CD4-positive, alpha-beta memory T cell (primary cell): ENCODE measurements around the gene WDR81. TPM values are rescaled to one million over a fixed set of nuclear protein-coding genes. Genes with fewer than 3 reads are reported as not detected.

ENCODE experiments used
- CTCF ChIA-PET: fragments of 350-600 bp; sonication (Branson Sonifier 250); formaldehyde crosslinking; loops from one replicate; lab custom pipeline; 2021; ENCODE audit warnings: inconsistent platforms; ENCODE audit not compliant: partially characterized antibody; lab: Charles Lee
- POLR2A ChIA-PET: fragments of 350-600 bp; sonication (Branson Sonifier 250); formaldehyde crosslinking; loops from one replicate; lab custom pipeline; 2021; ENCODE audit not compliant: partially characterized antibody; lab: Charles Lee
- DNase-seq, 5 donors: peaks; one replicate each; pipeline versions ENCODE4 v3.0.0 to v3.0.0-alpha.2; 2020 to 2022; ENCODE audit warnings: mixed read lengths in 1 of 5
- H3K27ac ChIP-seq: one replicate; pipeline ENCODE4 v1.7.0; 2013; ENCODE audit warnings: low read depth, low read length
- H3K27me3 ChIP-seq: 2 replicates; pipeline ENCODE4 v1.7.0; 2013; ENCODE audit warnings: mild to moderate bottlenecking, low read length, moderate library complexity; ENCODE audit not compliant: insufficient read depth
- H3K36me3 ChIP-seq: 2 replicates; pipeline ENCODE4 v1.7.0; 2013; ENCODE audit warnings: mild to moderate bottlenecking, low read length, moderate library complexity; ENCODE audit not compliant: insufficient read depth
- H3K4me1 ChIP-seq: 2 replicates; pipeline ENCODE4 v1.7.0; 2013; ENCODE audit warnings: mild to moderate bottlenecking, low read length, moderate library complexity; ENCODE audit not compliant: insufficient read depth
- H3K4me3 ChIP-seq, 2 donors: one replicate each; pipeline ENCODE4 v1.7.0; 2013; ENCODE audit warnings: low read length in 2 of 2, mild to moderate bottlenecking in 1 of 2
- H3K9me3 ChIP-seq, 2 donors: one replicate each; pipeline ENCODE4 v1.7.0; 2013; ENCODE audit warnings: low read length in 2 of 2, control low read depth in 1 of 2; ENCODE audit not compliant: control insufficient read depth in 1 of 2
- H3K27ac Mint-ChIP-seq, 7 donors: one replicate each; pipeline ENCODE4 v1.8.0; 2020 to 2021; ENCODE audit warnings: mixed read lengths in 7 of 7, mild to moderate bottlenecking in 6 of 7, inconsistent platforms in 3 of 7, moderate library complexity in 3 of 7
- H3K27me3 Mint-ChIP-seq, 2 donors: one replicate each; pipeline ENCODE4 v1.8.0; 2020 to 2021; ENCODE audit warnings: mixed read lengths in 2 of 2
- H3K36me3 Mint-ChIP-seq, 2 donors: one replicate each; pipeline ENCODE4 v1.8.0; 2020 to 2021; ENCODE audit warnings: mixed read lengths in 2 of 2, inconsistent platforms in 1 of 2, mild to moderate bottlenecking in 1 of 2
- H3K4me1 Mint-ChIP-seq, 4 donors: one replicate each; pipeline ENCODE4 v1.8.0; 2020 to 2021; ENCODE audit warnings: mixed read lengths in 4 of 4, mild to moderate bottlenecking in 1 of 4
- H3K4me3 Mint-ChIP-seq, 8 donors: one replicate each; pipeline ENCODE4 v1.8.0; 2020 to 2021; ENCODE audit warnings: mixed read lengths in 8 of 8, mild to moderate bottlenecking in 7 of 8, moderate library complexity in 6 of 8, inconsistent platforms in 3 of 8
- H3K9me3 Mint-ChIP-seq, 8 donors: one replicate each; pipeline ENCODE4 v1.8.0; 2020 to 2021; ENCODE audit warnings: mixed read lengths in 8 of 8, mild to moderate bottlenecking in 5 of 8, inconsistent platforms in 3 of 8, moderate library complexity in 1 of 8
- intact Hi-C: fragments of 100-400 bp; cut with micrococcal nuclease; formaldehyde crosslinking; loops from one replicate; pipeline ENCODE4 v1.15.1; 2023
- polyA plus RNA-seq, 2 donors: library from polyadenylated mRNA; unstranded; fragments of 300-500 nt; fragmentation: Illumina TruSeq; gene quantifications; one replicate each; pipeline ENCODE4 v1.2.3, GENCODE V29; 2021
- total RNA-seq, 2 experiments: library from RNA; stranded (reverse); gene quantifications; one replicate each; pipeline ENCODE4 v1.2.3, GENCODE V29; 2021

The WDR81 gene
- total and polyA plus RNA-seq, 4 experiments from 2014 or later, result 4.4 to 40.3 (median 29.9) TPM

DNA sequence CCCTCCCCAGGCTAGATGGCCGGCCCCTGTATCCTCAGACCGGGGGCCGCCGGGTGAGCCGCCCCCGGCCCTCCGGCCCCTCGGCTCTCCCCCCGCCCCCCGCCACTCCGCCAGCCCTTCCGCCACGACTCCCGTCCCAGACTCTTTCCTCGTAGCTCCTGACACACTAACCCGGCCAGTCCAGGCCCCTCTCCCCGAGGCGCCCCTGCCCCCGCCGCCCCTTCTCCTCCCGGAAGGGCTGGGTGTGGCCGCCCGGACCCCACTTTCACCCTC is 8.8 kb upstream of the WDR81 start:
- peaks cover 16 to 56% (median 37%) of the 10 kb centered on the region in 4 donors for H3K4me1 Mint-ChIP-seq

GRCh38 chr17:1716076-1716911 is 8.2 kb upstream of the WDR81 start:
- H3K27me3 Mint-ChIP-seq, result no peaks in the 10 kb centered on the region
- H3K27ac Mint-ChIP-seq, result peak overlapping the region; percentile 89 to 98 (median 96)
- H3K36me3 Mint-ChIP-seq, result peaks cover 7 to 10% of the 10 kb centered on the region in 2 donors
- peak overlapping the region; percentile 76 to 100 for H3K4me3 ChIP-seq
- H3K4me1 Mint-ChIP-seq, result peaks cover 14 to 56% (median 35%) of the 10 kb centered on the region in 4 donors
- H3K4me3 Mint-ChIP-seq, result peak overlapping the region; percentile 90 to 96 (median 94)
- peaks cover 0 to 3% (median 0%) of the 10 kb centered on the region in 8 donors for H3K9me3 Mint-ChIP-seq
- ChIA-PET CTCF (interaction anchor here (0.9 to 7.4 kb wide), 19 partner anchors 11 to 528 kb away, joined by 3 to 161 read pairs (median 4); partner anchors contain the start of genes HIC1, RILP and RTN4RL1), POLR2A (interaction anchor here (0.6 to 5.8 kb wide), 48 partner anchors 7 to 1070 kb away, joined by 3 to 79 read pairs (median 5); partner anchors contain the start of genes HIC1, INPP5K, OVCA2 and PITPNA)
- no peaks in the 10 kb centered on the region for H3K36me3 ChIP-seq
- DNase-seq, result peak; percentile 100
- intact Hi-C loops, result loop anchor here (1.0 to 2.0 kb wide), 8 partner anchors 32 to 719 kb away; partner anchors contain the start of genes MNT, PRPF8, RILP and SLC43A2
- H3K9me3 ChIP-seq, result no peaks in the 10 kb centered on the region
- H3K27me3 ChIP-seq, result no peaks in the 10 kb centered on the region
- H3K4me1 ChIP-seq, result peaks cover 31% of the 10 kb centered on the region
- H3K27ac ChIP-seq, result peak overlapping the region; percentile 89

More for the DNA sequence above, 8.8 kb upstream of the WDR81 start:
- peaks cover 0 to 3% (median 0%) of the 10 kb centered on the region in 8 donors for H3K9me3 Mint-ChIP-seq
- peak overlapping the region; percentile 66 to 97 (median 89) for H3K27ac Mint-ChIP-seq
- peaks cover 7 to 8% of the 10 kb centered on the region in 2 donors for H3K36me3 Mint-ChIP-seq
- intact Hi-C loops, result loop anchor here (1.0 to 2.0 kb wide), 8 partner anchors 31 to 719 kb away; partner anchors contain the start of genes MNT, PRPF8, RILP and SLC43A2
- no peaks in the 10 kb centered on the region for H3K27me3 Mint-ChIP-seq
- ChIA-PET CTCF (interaction anchor here (1.1 to 7.4 kb wide), 4 partner anchors 47 to 339 kb away, joined by 3 to 161 read pairs (median 5); partner anchors contain the start of gene HIC1), POLR2A (interaction anchor here (1.3 to 5.8 kb wide), 21 partner anchors 9 to 621 kb away, joined by 4 to 79 read pairs (median 11); partner anchors contain the start of genes INPP5K, OVCA2, PRPF8 and RILP)
- H3K4me1 ChIP-seq, result peaks cover 33% of the 10 kb centered on the region
- H3K4me3 ChIP-seq, result peak overlapping the region; percentile 39 to 57
- peak overlapping the region; percentile 90 to 96 (median 94) for H3K4me3 Mint-ChIP-seq
- H3K27me3 ChIP-seq, result no peaks in the 10 kb centered on the region
- no peaks in the 10 kb centered on the region for H3K9me3 ChIP-seq
- no peak for DNase-seq
- H3K36me3 ChIP-seq, result no peaks in the 10 kb centered on the region
- peak overlapping the region; percentile 66 for H3K27ac ChIP-seq

GRCh38 chr17:1716912-1717695 is 7.4 kb upstream of the WDR81 start:
- H3K27ac Mint-ChIP-seq, result peak overlapping the region; percentile 89 to 98 (median 96)
- Histone ChIP-seq H3K4me1 (peaks cover 33% of the 10 kb centered on the region), H3K27ac (peak overlapping the region; percentile 89), H3K36me3 (no peaks in the 10 kb centered on the region), H3K27me3 (no peaks in the 10 kb centered on the region), H3K4me3 (peak overlapping the region; percentile 76 to 100), H3K9me3 (no peaks in the 10 kb centered on the region)
- H3K4me1 Mint-ChIP-seq, result peaks cover 14 to 49% (median 30%) of the 10 kb centered on the region in 4 donors
- intact Hi-C loops, result loop anchor here (1.0 to 2.0 kb wide), 8 partner anchors 33 to 720 kb away; partner anchors contain the start of genes MNT, PRPF8, RILP and SLC43A2
- DNase-seq, result peak; percentile 76 to 86 (median 79)
- no peaks in the 10 kb centered on the region for H3K27me3 Mint-ChIP-seq
- peak overlapping the region; percentile 90 to 96 (median 94) for H3K4me3 Mint-ChIP-seq
- peaks cover 0 to 3% (median 0%) of the 10 kb centered on the region in 8 donors for H3K9me3 Mint-ChIP-seq
- peaks cover 5% of the 10 kb centered on the region in 2 donors for H3K36me3 Mint-ChIP-seq
- ChIA-PET CTCF (interaction anchor here (0.9 to 7.4 kb wide), 18 partner anchors 10 to 528 kb away, joined by 3 to 161 read pairs (median 4); partner anchors contain the start of genes HIC1, RILP and RTN4RL1), POLR2A (interaction anchor here (0.6 to 5.8 kb wide), 50 partner anchors 8 to 1069 kb away, joined by 3 to 79 read pairs (median 5); partner anchors contain the start of genes HIC1, INPP5K, OVCA2 and PITPNA)

- peaks cover 0 to 5% of the 10 kb centered on the region in 2 donors for H3K36me3 Mint-ChIP-seq
- H3K36me3 ChIP-seq, result no peaks in the 10 kb centered on the region
- H3K27me3 ChIP-seq, result no peaks in the 10 kb centered on the region
- H3K9me3 Mint-ChIP-seq, result peaks cover 0 to 1% (median 0%) of the 10 kb centered on the region in 8 donors
- ChIA-PET POLR2A (interaction anchor here (1.0 to 2.8 kb wide), 2 partner anchors 39 to 111 kb away, joined by 3 to 29 read pairs; partner anchors contain the start of genes RPA1 and SMYD4), CTCF (interaction anchor here (0.7 to 7.4 kb wide), 6 partner anchors 18 to 147 kb away, joined by 3 to 161 read pairs (median 7); partner anchors contain the start of gene SERPINF1)
- intact Hi-C loops, result no loop called here
- H3K27me3 Mint-ChIP-seq, result no peaks in the 10 kb centered on the region
- peak overlapping the region in 5 of 7 donors; percentile 12 to 95 (median 77) for H3K27ac Mint-ChIP-seq
- peaks cover 18 to 55% (median 36%) of the 10 kb centered on the region in 4 donors for H3K4me1 Mint-ChIP-seq
- no peaks in the 10 kb centered on the region for H3K9me3 ChIP-seq
- H3K4me3 Mint-ChIP-seq, result peak overlapping the region in 6 of 8 donors; percentile 46 to 96 (median 78)
- no peak overlapping the region for H3K4me3 ChIP-seq
- no peak overlapping the region for H3K27ac ChIP-seq
- no peak for DNase-seq
- peaks cover 43% of the 10 kb centered on the region for H3K4me1 ChIP-seq
Observed at GRCh38 chr17:1718362-1719165, 5.9 kb upstream of the WDR81 start.

GRCh38 chr17:1720856-1721386 is 3.6 kb upstream of the WDR81 start:
- CTCF ChIA-PET, result interaction anchor here (0.7 to 7.4 kb wide), 42 partner anchors 12 to 524 kb away, joined by 3 to 161 read pairs (median 5); partner anchors contain the start of genes HIC1, RILP, RPA1 and SCARF1
- peaks cover 0 to 3% (median 0%) of the 10 kb centered on the region in 8 donors for H3K9me3 Mint-ChIP-seq
- Histone ChIP-seq H3K36me3 (no peaks in the 10 kb centered on the region), H3K4me3 (no peak overlapping the region), H3K4me1 (peaks cover 53% of the 10 kb centered on the region), H3K27ac (no peak overlapping the region), H3K27me3 (no peaks in the 10 kb centered on the region), H3K9me3 (no peaks in the 10 kb centered on the region)
- H3K36me3 Mint-ChIP-seq, result peaks cover 0 to 8% of the 10 kb centered on the region in 2 donors
- H3K4me1 Mint-ChIP-seq, result peaks cover 21 to 61% (median 40%) of the 10 kb centered on the region in 4 donors
- intact Hi-C loops, result loop anchor here (1.0 to 5.0 kb wide), 4 partner anchors 41 to 306 kb away; partner anchors contain the start of genes RTN4RL1 and SERPINF1
- POLR2A ChIA-PET, result interaction anchor here (0.6 to 6.3 kb wide), 11 partner anchors 13 to 151 kb away, joined by 3 to 62 read pairs (median 4); partner anchors contain the start of genes PRPF8, RPA1, SERPINF1 and SMYD4
- no peaks in the 10 kb centered on the region for H3K27me3 Mint-ChIP-seq
- H3K4me3 Mint-ChIP-seq, result peak overlapping the region in 6 of 8 donors; percentile 25 to 66 (median 57)
- peak; percentile 59 to 71 (median 64) for DNase-seq
- H3K27ac Mint-ChIP-seq, result peak overlapping the region; percentile 63 to 89 (median 84)
